K562 (cell line): ENCODE results near the gene CALCOCO2. TPM values are rescaled to one million over a fixed set of nuclear protein-coding genes. Genes with fewer than 3 reads are reported as not detected.

Experiments
- ATAC-seq: fragments of 200-7000 bp; cut with Tn5 transposase; 3 replicates; pipeline ENCODE4 v1.9.1; 2020; ENCODE audit warnings: moderate library complexity
- BruUV-seq: library from RNA; stranded (reverse); fragments of 400-500 nt; replicated peaks from 2 replicates; lab custom pipeline; 2021; lab: Mats Ljungman, UMichigan
- CTCF ChIA-PET: fragments of 300-600 bp; formaldehyde crosslinking; extraction: SDS; loops from one replicate; lab custom pipeline; 2021; ENCODE audit warnings: low intra/inter-chr PET ratio; lab: Yijun Ruan, JAX
- POLR2A ChIA-PET: fragments of 300-600, 350-650 bp; sonication (Branson Sonifier 250); formaldehyde crosslinking; extraction: SDS; loops from one replicate; lab custom pipeline; 2021; ENCODE audit warnings: antibody characterized with exemption, inconsistent platforms; lab: Yijun Ruan, JAX
- DNase-seq, 4 experiments: peaks; one replicate each; pipeline versions ENCODE4 v3.0.0 to v3.0.0-alpha.2; 2011 to 2018; ENCODE audit warnings: low spot score in 3 of 4, mixed read lengths in 3 of 4; ENCODE audit errors: extremely low read depth in 1 of 4
- FAIRE-seq: peaks from 2 replicates; lab custom pipeline; 2011; peaks lifted over from hg19 to GRCh38; lab: Jason Lieb, UNC
- H2AFZ ChIP-seq: 2 replicates; pipeline ENCODE4 v1.6.0; 2011; ENCODE audit warnings: low read depth, low read length, control low read depth, inconsistent platforms
- H3K27ac ChIP-seq: fragments of 200-600 bp; 3 replicates; pipeline ENCODE4 v1.8.0; 2011; ENCODE audit warnings: low read depth, mild to moderate bottlenecking, control low read depth, inconsistent platforms, low read length, moderate library complexity, mixed read lengths; ENCODE audit errors: extremely low read depth
- H3K27me3 ChIP-seq, 2 experiments: fragments of 300-600 bp in 1 of 2; 2 replicates in 1 of 2; 3 replicates in 1 of 2; pipeline versions ENCODE4 v1.6.0 to v1.8.0; 2011; ENCODE audit warnings: inconsistent platforms in 2 of 2, low read length in 2 of 2, mild to moderate bottlenecking in 1 of 2, mixed read lengths in 1 of 2, moderate library complexity in 1 of 2; ENCODE audit not compliant: control insufficient read depth in 2 of 2, insufficient read depth in 2 of 2
- H3K36me3 ChIP-seq: fragments of 300-600 bp; 3 replicates; pipeline ENCODE4 v1.8.0; 2011; ENCODE audit warnings: mild to moderate bottlenecking, low read length, inconsistent platforms; ENCODE audit not compliant: control insufficient read depth, insufficient read depth
- H3K4me1 ChIP-seq, 2 experiments: fragments of 200-600 bp in 1 of 2; replicated peaks in 1 of 2; 2 replicates in 1 of 2; 3 replicates in 1 of 2; pipeline versions ENCODE4 v1.5.1 to v1.8.0; 2011; ENCODE audit warnings: inconsistent platforms in 2 of 2, low read length in 2 of 2, mild to moderate bottlenecking in 1 of 2, mixed read lengths in 1 of 2, moderate library complexity in 1 of 2; ENCODE audit not compliant: control insufficient read depth in 2 of 2, insufficient read depth in 2 of 2
- H3K4me2 ChIP-seq: 2 replicates; pipeline ENCODE4 v1.6.1; 2011; ENCODE audit warnings: low read length, control low read depth, inconsistent platforms, mixed read lengths; ENCODE audit not compliant: insufficient read depth
- H3K4me3 ChIP-seq: fragments of 200-600 bp; sonication (generic), shearing (Covaris generic); 2 replicates; pipeline ENCODE4 v1.5.1; 2016; ENCODE audit warnings: control low read depth, inconsistent platforms
- H3K79me2 ChIP-seq: fragments of 200-600 bp; 3 replicates; pipeline ENCODE4 v1.8.0; 2011; ENCODE audit warnings: low read length, inconsistent platforms; ENCODE audit not compliant: control insufficient read depth, insufficient read depth
- H3K9ac ChIP-seq, 2 experiments: 2 replicates each; pipeline versions ENCODE4 v1.6.0 to v1.6.1; 2011; ENCODE audit warnings: low read depth in 2 of 2, low read length in 2 of 2, control low read depth in 1 of 2, inconsistent platforms in 1 of 2, mild to moderate bottlenecking in 1 of 2, mixed read lengths in 1 of 2; ENCODE audit not compliant: insufficient read depth in 1 of 2
- H3K9me1 ChIP-seq: one replicate; pipeline ENCODE4 v1.6.0; 2011; ENCODE audit warnings: inconsistent platforms, mild to moderate bottlenecking, low read length, moderate library complexity; ENCODE audit not compliant: control insufficient read depth, insufficient read depth
- H3K9me3 ChIP-seq: replicated peaks from 2 replicates; pipeline ENCODE4 v1.5.1; 2011; ENCODE audit warnings: low read depth, low read length, inconsistent platforms; ENCODE audit not compliant: control insufficient read depth, insufficient read depth
- H4K20me1 ChIP-seq: replicated peaks from 2 replicates; pipeline ENCODE4 v1.6.1; 2011; ENCODE audit warnings: low read length, inconsistent platforms, mixed read lengths; ENCODE audit not compliant: control insufficient read depth, insufficient read depth
- HDAC2 ChIP-seq: fragments of 450-650 bp; IDR thresholded peaks from 2 replicates; pipeline ENCODE4 v1.6.1; 2016; ENCODE audit warnings: mild to moderate bottlenecking
- MEF2D ChIP-seq: conservative IDR thresholded peaks from 2 replicates; pipeline ENCODE4 v1.6.1; 2016; ENCODE audit warnings: low read depth, missing genetic modification characterization, missing compliant biosample characterization
- ZNF584 ChIP-seq: fragments of 200-800 bp; sonication (Bioruptor generic); IDR thresholded peaks from 2 replicates; pipeline ENCODE4 v1.6.1; 2016; ENCODE audit warnings: low read depth, mild to moderate bottlenecking, missing genetic modification characterization, missing compliant biosample characterization
- WGBS: fragments of 100-300 bp; shearing (Covaris generic); methylation state at CpG from one replicate; pipeline ENCODE4 v1.1.6; 2016; ENCODE audit warnings: low coverage, mixed read lengths; ENCODE audit not compliant: insufficient coverage; ENCODE audit errors: missing lambda C conversion rate; 5-methylcytosine and 5-hydroxymethylcytosine counted together
- in situ Hi-C: fragments of 300-500 bp; cut with MboI; formaldehyde crosslinking; loops from 4 replicates; pipeline ENCODE4 v1.15.0; 2018; ENCODE audit warnings: inconsistent platforms, mixed read lengths
- intact Hi-C: fragments of 100-400 bp; cut with micrococcal nuclease; formaldehyde crosslinking; loops from 2 replicates; pipeline ENCODE4 v1.14.2; 2022
- polyA plus RNA-seq, 8 experiments: library from polyadenylated mRNA; depleted of rRNA in 4 of 8; stranded (reverse) in 5 of 8; unstranded in 3 of 8; fragments of >200 nt; fragmentation: Nextera tagmentation in 2 of 8; fragmentation: Illumina TruSeq in 1 of 8; extraction: Ambion mirVana in 2 of 8; extraction: Trizol in 1 of 8; gene quantifications; 2 replicates each; pipeline versions ENCODE4 v1.2.1 to v1.2.3, GENCODE V29; 2011 to 2014; ENCODE audit warnings: inconsistent platforms in 1 of 8, missing spikeins in 1 of 8
- total RNA-seq, 7 experiments: library from RNA; depleted of rRNA in 6 of 7; stranded (reverse); fragments of >200 nt in 6 of 7; fragmentation: Illumina TruSeq in 2 of 7; extraction: Trizol in 2 of 7; gene quantifications; 2 replicates each; pipeline versions ENCODE4 v1.2.1 to v1.2.3, GENCODE V29; 2011 to 2021; ENCODE audit warnings: low replicate concordance in 1 of 7

CALCOCO2 gene
- total and polyA plus RNA-seq, 9 of the 15 experiments (the other 6 are each of a cell fraction or from before 2014, with no cell fraction given) = 24.1 to 87.3 (median 67.5) TPM

DNA sequence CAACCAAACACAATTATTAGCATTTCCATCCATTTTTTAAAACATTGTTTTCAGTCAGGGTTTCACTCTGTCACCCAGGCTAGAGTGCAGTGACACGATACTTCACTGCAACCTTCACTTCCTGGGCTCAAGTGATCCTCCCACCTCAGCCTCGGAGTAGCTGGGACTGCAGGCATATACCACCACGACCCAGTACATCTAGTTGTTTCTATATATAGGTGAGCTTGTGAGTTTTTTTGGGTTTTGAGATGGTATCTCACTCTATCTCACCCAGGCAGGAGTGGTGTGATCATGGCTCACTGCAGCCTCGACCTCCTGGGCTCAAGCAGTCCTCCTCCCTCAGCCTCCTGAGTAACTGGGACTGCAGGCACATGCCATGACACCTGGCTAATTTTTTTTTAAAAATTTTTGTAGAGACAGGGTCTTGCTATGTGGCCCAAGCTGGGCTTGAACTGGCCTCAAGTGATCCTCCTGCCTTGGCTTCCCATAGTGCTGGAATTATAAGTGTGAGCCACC lies 40.3 kb downstream of the CALCOCO2 start:
- Histone ChIP-seq H3K4me3 (no peak overlapping the region), H3K4me2 (no peak overlapping the region), H4K20me1 (no peaks in the 10 kb centered on the region), H3K9ac (no peak overlapping the region), H3K27ac (no peak overlapping the region), H3K27me3 (peaks cover 0 to 23% of the 10 kb centered on the region in 2 experiments; a peak in 3 of 5 replicates), H3K36me3 (no peaks in the 10 kb centered on the region), H3K9me1 (no peaks in the 10 kb centered on the region), H3K4me1 (peaks cover 5 to 7% of the 10 kb centered on the region in 2 experiments; a peak in 3 of 5 replicates), H3K79me2 (no peaks in the 10 kb centered on the region)
- no TSS peak for BruUV-seq
- 0% methylated on average over 4 of the region's 4 CpGs for WGBS
- in situ Hi-C loops (no loop called here), intact Hi-C loops (no loop called here)
- DNase-seq = peak in 1 of 4 experiments; percentile 24
- peak; percentile 53; the same call in 2 of the 3 replicates for ATAC-seq
- CTCF ChIA-PET = no interaction called here
- FAIRE-seq = no peak
- TF ChIP-seq HDAC2 = no peak
- peak; percentile 79 for TF ChIP-seq MEF2D (tag)
- 0 out of 2 replicates have a peak, but pooled peaks have one; percentile 2 for TF ChIP-seq ZNF584 (CRISPR knock-in tag)
- TF ChIP-seq, all 486 proteins: peak for 2
- Histone ChIP-seq H3K9me3 (no peaks in the 10 kb centered on the region), H2AFZ (no peak overlapping the region)
- POLR2A ChIA-PET = interaction anchor here (0.5 to 1.9 kb wide), 2 partner anchors 11 to 26 kb away, joined by 5 read pairs; no protein-coding TSS in a partner anchor
